Coronary artery (tissue), 2 donors: ENCODE results near the gene PFAS.
A peak's percentile ranks its signal among the peaks of the same experiment; 100 is the strongest.
"Not testable (repeated sequence)": the region's sequence is repeated elsewhere in the genome, so short reads cannot be mapped to it uniquely, and the experiment has no call there.

Experiments
- DNase-seq: peaks from one replicate; pipeline ENCODE4 v3.0.0-alpha.2; 2017; ENCODE audit warnings: low spot score
- H3K27ac ChIP-seq, 2 donors: fragments of 200-600 bp; sonication (generic); one replicate each; pipeline ENCODE4 v1.5.1; 2016 to 2019
- H3K4me3 ChIP-seq: fragments of 200-600 bp; sonication (generic); 2 replicates; pipeline ENCODE4 v1.5.1; 2016; ENCODE audit warnings: mild to moderate bottlenecking, moderate library complexity
- TF ChIP-seq, protein P1 (sequence below): fragments of 200-600 bp; sonication (generic); IDR thresholded peaks from one replicate; pipeline ENCODE4 v1.5.1; 2019; ENCODE audit warnings: antibody characterized with exemption

PFAS gene

DNA sequence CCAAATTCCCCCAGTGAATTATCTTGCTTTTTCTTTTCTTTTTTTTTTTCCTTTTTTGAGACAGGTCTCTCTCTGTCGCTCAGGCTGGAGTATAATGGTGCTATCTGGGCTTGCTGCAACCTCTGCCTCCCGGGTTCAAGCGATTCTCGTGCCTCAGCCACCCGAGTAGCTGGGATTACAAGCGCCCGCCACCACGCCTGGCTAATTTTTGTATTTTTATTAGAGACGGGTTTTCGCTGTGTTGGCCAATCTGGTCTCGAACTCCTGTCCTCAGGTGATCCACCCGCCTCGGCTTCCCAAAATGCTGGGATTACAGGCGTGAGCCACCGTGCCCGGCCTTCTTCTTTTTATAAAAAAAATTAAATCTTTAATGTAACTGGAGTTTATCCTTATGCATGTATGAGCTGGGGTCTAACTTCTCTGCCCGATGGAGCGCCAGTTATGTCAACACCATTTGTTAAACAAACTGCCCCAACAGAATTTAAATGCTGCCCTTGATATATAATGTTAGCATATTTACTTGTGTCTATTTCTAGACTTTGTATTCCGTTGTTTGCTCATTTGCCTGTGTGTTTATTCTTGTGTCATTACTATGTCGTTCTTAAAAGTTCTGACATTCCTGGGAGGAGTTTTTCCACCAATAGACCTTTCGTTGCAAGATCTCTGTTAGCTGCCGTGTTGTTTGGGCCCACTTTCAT is 38.2 kb upstream of the PFAS start:
- peak overlapping the region; percentile 59 to 81 for H3K27ac ChIP-seq
- peak overlapping the region; percentile 62 for H3K4me3 ChIP-seq
- DNase-seq, result no peak
- TF ChIP-seq, protein P1, sequence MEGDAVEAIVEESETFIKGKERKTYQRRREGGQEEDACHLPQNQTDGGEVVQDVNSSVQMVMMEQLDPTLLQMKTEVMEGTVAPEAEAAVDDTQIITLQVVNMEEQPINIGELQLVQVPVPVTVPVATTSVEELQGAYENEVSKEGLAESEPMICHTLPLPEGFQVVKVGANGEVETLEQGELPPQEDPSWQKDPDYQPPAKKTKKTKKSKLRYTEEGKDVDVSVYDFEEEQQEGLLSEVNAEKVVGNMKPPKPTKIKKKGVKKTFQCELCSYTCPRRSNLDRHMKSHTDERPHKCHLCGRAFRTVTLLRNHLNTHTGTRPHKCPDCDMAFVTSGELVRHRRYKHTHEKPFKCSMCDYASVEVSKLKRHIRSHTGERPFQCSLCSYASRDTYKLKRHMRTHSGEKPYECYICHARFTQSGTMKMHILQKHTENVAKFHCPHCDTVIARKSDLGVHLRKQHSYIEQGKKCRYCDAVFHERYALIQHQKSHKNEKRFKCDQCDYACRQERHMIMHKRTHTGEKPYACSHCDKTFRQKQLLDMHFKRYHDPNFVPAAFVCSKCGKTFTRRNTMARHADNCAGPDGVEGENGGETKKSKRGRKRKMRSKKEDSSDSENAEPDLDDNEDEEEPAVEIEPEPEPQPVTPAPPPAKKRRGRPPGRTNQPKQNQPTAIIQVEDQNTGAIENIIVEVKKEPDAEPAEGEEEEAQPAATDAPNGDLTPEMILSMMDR, result no peak

DNA sequence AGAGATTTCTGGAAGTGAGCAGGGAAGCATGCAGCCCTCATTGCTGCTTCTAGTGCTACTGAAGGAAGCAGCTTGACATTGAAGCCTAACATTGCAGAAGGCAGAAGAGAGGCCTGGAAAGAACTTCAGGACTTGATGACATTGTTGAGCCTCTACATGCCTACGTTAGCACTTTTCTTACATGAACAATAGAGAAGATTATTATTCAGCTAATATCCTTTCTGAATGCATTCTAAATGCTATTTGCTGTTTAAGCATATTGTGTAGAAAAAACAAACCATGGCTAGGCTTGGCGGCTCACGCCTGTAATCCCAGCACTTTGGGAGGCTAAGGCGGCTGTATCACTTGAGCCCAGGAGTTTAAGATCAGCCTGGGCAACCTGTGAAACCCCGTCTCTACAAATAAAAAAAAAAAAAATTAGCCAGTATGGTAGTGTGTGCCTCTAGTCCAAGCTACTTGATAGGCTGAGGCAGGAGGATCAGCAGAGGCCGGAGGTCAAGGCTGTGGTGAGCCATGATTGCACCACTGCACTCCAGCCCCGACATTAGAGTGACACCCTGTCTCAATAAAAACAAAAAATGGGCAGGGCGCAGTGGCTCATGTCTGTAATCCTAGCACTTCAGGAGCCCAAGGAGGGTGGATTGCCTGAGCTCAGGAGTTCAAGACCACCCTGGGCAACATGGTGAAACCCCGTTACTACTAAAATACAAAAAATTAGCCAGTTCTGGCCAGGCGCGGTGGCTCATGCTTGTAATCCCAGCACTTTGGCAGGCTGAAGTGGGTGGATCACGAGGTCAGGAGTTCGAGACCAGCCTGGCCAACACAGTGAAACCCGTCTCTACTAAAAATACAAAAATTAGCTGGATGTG is 36.5 kb upstream of the PFAS start:
- no peak for DNase-seq
- H3K4me3 ChIP-seq, result no peak overlapping the region
- no peak overlapping the region for H3K27ac ChIP-seq
- TF ChIP-seq, protein P1, result no peak

DNA sequence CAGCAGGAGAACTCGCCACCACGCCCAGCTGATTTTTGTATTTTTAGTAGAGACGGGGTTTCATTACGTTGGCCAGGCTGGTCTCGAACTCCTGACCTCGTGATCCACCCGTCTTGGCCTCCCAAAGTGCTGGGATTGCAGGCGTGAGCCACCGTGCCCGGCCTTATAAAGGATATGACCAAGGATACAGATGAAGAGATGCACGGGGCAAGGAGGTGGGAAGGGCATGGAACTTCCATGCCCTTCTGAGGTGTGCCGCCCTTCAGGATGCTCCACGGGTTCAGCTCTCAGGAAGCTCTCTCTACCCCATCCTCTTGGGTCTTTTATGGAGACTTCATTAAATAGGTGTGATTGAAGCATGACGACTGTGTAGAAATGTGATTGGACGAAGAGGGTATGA is 35.1 kb upstream of the PFAS start:
- not testable (repeated sequence) for H3K4me3 ChIP-seq, DNase-seq, H3K27ac ChIP-seq

DNA sequence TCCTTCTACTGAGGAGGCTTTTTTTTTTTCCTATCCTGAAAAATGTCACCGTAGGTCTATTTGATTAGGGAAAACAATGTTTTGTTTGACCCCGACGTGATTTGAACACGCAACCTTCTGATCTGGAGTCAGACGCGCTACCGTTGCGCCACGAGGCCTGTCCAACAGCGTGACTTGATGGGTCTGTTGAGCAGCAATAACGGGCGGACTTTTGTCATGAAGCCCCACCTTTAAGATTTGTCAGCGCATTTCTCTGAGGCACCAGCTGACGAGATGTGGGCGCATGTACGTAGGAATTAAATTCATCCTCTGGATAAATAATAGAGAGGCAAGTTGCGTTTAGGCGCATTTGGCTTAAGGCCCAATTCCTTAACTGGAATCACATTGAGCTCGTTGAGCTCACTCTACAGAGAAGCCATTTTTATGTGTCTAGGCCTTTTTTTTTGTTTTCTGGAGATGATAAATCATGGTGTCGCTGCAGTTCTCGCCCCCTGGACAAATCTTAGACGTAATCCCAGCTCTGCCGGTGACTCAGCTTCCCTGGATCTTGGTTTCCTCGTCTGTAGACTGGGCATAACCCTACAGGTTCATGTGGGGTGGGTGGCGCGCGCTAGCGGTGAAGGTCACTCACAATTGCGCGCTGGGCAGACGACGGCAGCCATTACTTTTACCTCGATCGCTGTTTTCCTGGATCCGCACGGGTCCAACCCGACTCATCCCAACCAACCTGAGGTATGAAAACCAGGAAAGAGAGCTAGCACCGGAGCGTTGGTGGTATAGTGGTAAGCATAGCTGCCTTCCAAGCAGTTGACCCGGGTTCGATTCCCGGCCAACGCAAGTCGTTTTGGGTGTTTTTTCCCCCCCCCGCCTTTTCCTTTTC is 28.1 kb upstream of the PFAS start:
- H3K4me3 ChIP-seq, result peak overlapping the region; percentile 76
- TF ChIP-seq, protein P1, result no peak
- peak; percentile 93 for DNase-seq
- peak overlapping the region; percentile 86 to 94 for H3K27ac ChIP-seq

DNA sequence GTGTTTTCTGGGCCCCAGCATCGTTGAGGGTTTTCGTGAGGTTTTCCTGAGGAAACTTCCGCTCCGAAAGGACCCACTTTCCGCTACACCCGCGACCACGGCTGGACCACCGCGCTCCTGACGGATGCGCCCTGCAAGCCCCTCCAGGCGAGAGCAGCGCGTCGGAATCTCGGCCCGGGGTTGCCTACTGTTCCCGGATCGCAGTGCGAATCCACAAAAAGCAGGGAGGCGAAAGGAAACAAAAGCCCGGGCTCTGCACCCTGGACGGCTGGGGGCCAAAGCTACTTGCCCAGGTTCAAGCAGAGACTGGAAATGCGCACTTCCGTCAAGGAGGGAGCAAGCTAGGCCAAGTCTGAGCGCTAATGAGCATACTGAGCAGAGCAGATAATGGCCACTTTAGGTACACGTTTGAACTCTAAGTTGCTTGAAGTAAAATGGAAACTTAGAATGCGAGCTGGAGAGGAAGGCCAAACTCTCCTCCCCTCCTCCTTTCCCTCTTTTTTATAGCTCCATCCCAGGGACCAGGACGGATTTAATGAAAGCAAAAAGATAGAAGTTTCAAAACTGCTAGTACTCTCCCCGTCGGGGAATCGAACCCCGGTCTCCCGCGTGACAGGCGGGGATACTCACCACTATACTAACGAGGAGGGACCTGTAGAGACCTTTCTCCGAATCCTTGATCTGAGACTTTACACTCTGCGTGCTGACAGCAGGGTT is 27.3 kb upstream of the PFAS start:
- peak; percentile 91 for DNase-seq
- peak overlapping the region; percentile 76 for H3K4me3 ChIP-seq
- peak overlapping the region; percentile 86 to 94 for H3K27ac ChIP-seq
- TF ChIP-seq, protein P1, result no peak

DNA sequence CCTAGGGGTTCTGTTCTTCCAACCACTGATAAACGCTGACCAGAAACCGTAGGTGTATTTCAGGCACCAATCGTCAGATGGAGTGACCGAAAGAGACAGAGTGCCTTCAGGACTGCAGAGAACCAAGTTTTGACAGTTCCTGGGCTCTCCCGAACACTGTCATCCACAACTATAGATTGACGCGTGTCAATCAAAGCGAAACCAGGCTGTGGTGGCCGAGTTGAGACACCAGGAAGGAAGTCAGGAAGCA is 26.8 kb upstream of the PFAS start:
- Histone ChIP-seq H3K27ac (peak overlapping the region; percentile 86 to 94), H3K4me3 (peak overlapping the region; percentile 76)
- no peak for DNase-seq
- TF ChIP-seq, protein P1, result no peak
